Activated T-cell treated with anti-CD3 and anti-CD28 coated beads, Interleukin-2, amount 50 U/mL, for 72 hours (primary cell): ENCODE measurements around the gene UBB. TPM values are rescaled to one million over a fixed set of nuclear protein-coding genes. Genes with fewer than 3 reads are reported as not detected.
A peak's percentile ranks its signal among the peaks of the same experiment; 100 is the strongest.

Source experiments
- ATAC-seq, 2 donors: fragments of 150-1000 bp; cut with Tn5 transposase; replicated peaks in 1 of 2; 2 replicates each; pipeline ENCODE4 v1.10.0; 2021; ENCODE audit warnings: moderate library complexity in 2 of 2, mild to moderate bottlenecking in 1 of 2
- DNase-seq, 2 donors: peaks; one replicate each; pipeline ENCODE4 v3.0.0; 2021 to 2022; ENCODE audit warnings: mixed read lengths in 1 of 2
- H3K27ac Mint-ChIP-seq: one replicate; pipeline ENCODE4 v1.8.0; 2022; ENCODE audit warnings: mild to moderate bottlenecking, moderate library complexity, mixed read lengths
- H3K27me3 Mint-ChIP-seq: one replicate; pipeline ENCODE4 v1.8.0; 2022; ENCODE audit warnings: low read depth, mixed read lengths
- H3K36me3 Mint-ChIP-seq, 2 donors: one replicate each; pipeline ENCODE4 v1.8.0; 2022; ENCODE audit warnings: mixed read lengths in 2 of 2, mild to moderate bottlenecking in 1 of 2; ENCODE audit not compliant: insufficient read depth in 2 of 2
- H3K4me1 Mint-ChIP-seq: one replicate; pipeline ENCODE4 v1.8.0; 2022; ENCODE audit warnings: low read depth, mixed read lengths
- H3K4me3 Mint-ChIP-seq, 2 donors: one replicate each; pipeline ENCODE4 v1.8.0; 2022; ENCODE audit warnings: mild to moderate bottlenecking in 2 of 2, mixed read lengths in 2 of 2, moderate library complexity in 2 of 2
- H3K9me3 Mint-ChIP-seq, 2 donors: one replicate each; pipeline ENCODE4 v1.8.0; 2022; ENCODE audit warnings: mixed read lengths in 2 of 2
- total RNA-seq, 2 donors: library from RNA; stranded (reverse); gene quantifications; one replicate each; pipeline ENCODE4 v1.2.3, GENCODE V29; 2022

The UBB gene
- total RNA-seq, 2 donors from 2014 or later = 726 to 1,037 TPM

DNA sequence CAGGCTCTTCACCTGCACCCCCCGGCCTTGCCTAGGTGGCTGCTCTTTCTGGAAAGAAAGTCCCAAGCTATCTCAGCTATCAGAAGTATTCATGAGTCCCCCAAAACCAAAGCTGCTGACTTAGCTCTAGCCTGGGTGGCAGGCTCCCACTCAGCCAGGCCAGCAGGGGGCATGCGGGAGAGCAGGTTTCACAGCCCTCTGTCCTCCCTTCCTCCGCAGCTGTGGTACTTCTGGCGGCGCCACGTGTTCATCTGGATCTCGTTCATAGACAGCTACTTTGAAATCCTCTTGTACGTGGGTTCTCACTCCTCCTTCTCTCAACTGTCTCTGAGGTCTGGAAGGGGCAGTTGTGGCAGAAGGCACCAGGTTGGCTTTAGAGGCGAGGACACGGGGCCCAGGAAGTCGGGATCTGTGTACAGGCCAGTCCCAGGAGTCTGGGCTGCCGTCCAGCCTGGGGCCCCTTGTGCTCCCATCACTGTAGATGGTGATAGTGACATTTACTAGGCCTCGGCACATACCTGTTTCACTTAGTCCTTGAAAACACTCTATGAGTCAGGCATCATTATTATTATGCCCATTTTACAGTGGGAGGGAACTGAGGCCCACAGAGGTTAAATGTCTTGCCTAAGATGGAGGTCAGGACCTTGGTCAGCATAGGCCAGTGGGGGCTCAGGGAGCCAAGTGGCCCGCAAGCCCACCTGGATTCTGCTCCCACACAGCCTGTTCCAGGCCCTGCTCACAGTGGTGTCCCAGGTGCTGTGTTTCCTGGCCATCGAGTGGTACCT lies 47.4 kb downstream of the UBB start:
- Mint-ChIP-seq H3K36me3 (peaks cover 2 to 4% of the 10 kb centered on the region in 2 donors), H3K4me1 (peaks cover 6% of the 10 kb centered on the region), H3K27me3 (no peaks in the 10 kb centered on the region), H3K9me3 (no peaks in the 10 kb centered on the region), H3K4me3 (no peak overlapping the region), H3K27ac (peak overlapping the region; percentile 28)
- ATAC-seq = peak; percentile 75 to 83
- DNase-seq = peak; percentile 54 to 65

DNA sequence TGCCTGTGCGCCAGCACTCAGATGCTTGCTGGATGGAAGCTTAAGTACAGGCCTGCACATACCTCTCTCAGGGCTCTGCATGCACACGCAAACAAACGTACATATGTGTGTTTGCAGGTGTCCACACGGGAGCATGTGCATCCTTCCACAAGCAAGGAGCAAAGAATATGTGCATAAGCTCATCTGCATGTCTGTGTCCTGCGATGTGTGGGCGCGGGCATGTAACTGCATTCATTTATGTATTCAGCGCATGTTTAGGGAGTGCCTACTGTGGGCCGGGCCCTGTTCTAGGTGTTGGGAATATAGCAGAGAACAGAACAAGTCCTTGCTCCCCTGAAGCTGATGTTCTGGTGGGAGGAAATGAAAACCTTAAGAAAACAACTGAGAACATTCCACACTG lies 48.2 kb downstream of the UBB start:
- Mint-ChIP-seq H3K27me3 (no peaks in the 10 kb centered on the region), H3K36me3 (peaks cover 2 to 4% of the 10 kb centered on the region in 2 donors), H3K4me1 (peaks cover 6% of the 10 kb centered on the region), H3K27ac (no peak overlapping the region), H3K9me3 (no peaks in the 10 kb centered on the region), H3K4me3 (no peak overlapping the region)
- DNase-seq (no peak), ATAC-seq (no peak)

GRCh38 chr17:16430650-16431049 lies 49.8 kb downstream of the UBB start:
- ATAC-seq = no peak
- no peak overlapping the region for H3K4me3 Mint-ChIP-seq
- H3K4me1 Mint-ChIP-seq = peaks cover 6% of the 10 kb centered on the region
- no peaks in the 10 kb centered on the region for H3K9me3 Mint-ChIP-seq
- no peaks in the 10 kb centered on the region for H3K27me3 Mint-ChIP-seq
- no peak for DNase-seq
- no peak overlapping the region for H3K27ac Mint-ChIP-seq
- peaks cover 2 to 4% of the 10 kb centered on the region in 2 donors for H3K36me3 Mint-ChIP-seq

DNA sequence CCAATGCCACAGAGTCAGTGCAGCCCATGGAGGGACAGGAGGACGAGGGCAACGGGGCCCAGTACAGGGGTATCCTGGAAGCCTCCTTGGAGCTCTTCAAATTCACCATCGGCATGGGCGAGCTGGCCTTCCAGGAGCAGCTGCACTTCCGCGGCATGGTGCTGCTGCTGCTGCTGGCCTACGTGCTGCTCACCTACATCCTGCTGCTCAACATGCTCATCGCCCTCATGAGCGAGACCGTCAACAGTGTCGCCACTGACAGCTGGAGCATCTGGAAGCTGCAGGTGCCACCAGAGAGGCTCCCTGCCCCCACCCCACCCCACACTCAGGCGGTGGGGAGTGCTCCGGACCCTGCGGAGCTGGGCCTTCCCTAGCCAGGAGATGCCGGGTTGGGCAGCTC lies 51.1 kb downstream of the UBB start:
- H3K4me1 Mint-ChIP-seq = peaks cover 14% of the 10 kb centered on the region
- H3K36me3 Mint-ChIP-seq = peaks cover 2 to 4% of the 10 kb centered on the region in 2 donors
- ATAC-seq (no peak), DNase-seq (no peak)
- no peaks in the 10 kb centered on the region for H3K9me3 Mint-ChIP-seq
- no peaks in the 10 kb centered on the region for H3K27me3 Mint-ChIP-seq
- H3K27ac Mint-ChIP-seq = no peak overlapping the region
- no peak overlapping the region for H3K4me3 Mint-ChIP-seq

Other genes with a start within 250 kb of the UBB start
- 100 to 1,000 TPM; 117 to 130 TPM for gene NCOR1, start 165.6 kb upstream of the UBB start, total RNA-seq
- 10 to 100 TPM; 42.5 to 51.9 TPM for gene PIGL, start 163.9 kb upstream of the UBB start, total RNA-seq
- gene CENPV, start 27.6 kb upstream of the UBB start, total RNA-seq = 10 to 100 TPM; 48.5 to 54.9 TPM
- 10 to 100 TPM; 46.0 to 47.3 TPM for gene TRPV2, start 34.5 kb downstream of the UBB start, total RNA-seq
- 1 to 10 TPM; 2.6 to 3.4 TPM for gene LRRC75A, start 111.1 kb downstream of the UBB start, total RNA-seq
- 1 to 10 TPM; 7.3 to 9.2 TPM for gene ZNF287, start 188.1 kb downstream of the UBB start, total RNA-seq